ENCODE measurements around the gene RASGRP2.

GRCh38 chr11:64754124-64754918 lies 10.4 kb upstream of the RASGRP2 start:
- TF ChIP-seq POLR2AphosphoS5 (IDR thresholded peaks at IDR 0.05; ENCODE audit: borderline replicate concordance, low read depth, low read length) (no peak), FOXP2 (optimal IDR thresholded peaks at IDR 0.05; ENCODE audit: control extremely low read depth, extremely low read length, insufficient read depth) (no peak), EZH2 (IDR thresholded peaks at IDR 0.05) (no peak)
